Ishikawa (cell line): ENCODE measurements around the gene TFCP2L1.

Experiments used
- CEBPB ChIP-seq: IDR thresholded peaks from 2 replicates; pipeline ENCODE4 v1.6.1; 2012
- CREB1 ChIP-seq: IDR thresholded peaks from 2 replicates; pipeline ENCODE4 v1.6.1; 2012; ENCODE audit warnings: low read depth
- EGR1 ChIP-seq: IDR thresholded peaks from 2 replicates; pipeline ENCODE4 v1.6.1; 2012
- EP300 ChIP-seq: IDR thresholded peaks from 2 replicates; pipeline ENCODE4 v1.6.1; 2012; ENCODE audit warnings: borderline replicate concordance
- FOXM1 ChIP-seq: IDR thresholded peaks from 2 replicates; pipeline ENCODE4 v1.6.1; 2012; ENCODE audit warnings: low read depth, borderline replicate concordance
- MAX ChIP-seq: IDR thresholded peaks from 2 replicates; pipeline ENCODE4 v1.6.1; 2012
- NFIC ChIP-seq: IDR thresholded peaks from 2 replicates; pipeline ENCODE4 v1.6.1; 2012
- RAD21 ChIP-seq: IDR thresholded peaks from 2 replicates; pipeline ENCODE4 v1.6.1; 2012; ENCODE audit warnings: low read depth
- REST ChIP-seq: IDR thresholded peaks from 2 replicates; pipeline ENCODE4 v1.6.1; 2012; ENCODE audit warnings: low read depth, mild to moderate bottlenecking
- TAF1 ChIP-seq: IDR thresholded peaks from 2 replicates; pipeline ENCODE4 v1.6.1; 2012; ENCODE audit warnings: low read depth, mild to moderate bottlenecking
- TCF12 ChIP-seq: IDR thresholded peaks from 2 replicates; pipeline ENCODE4 v1.6.1; 2012; ENCODE audit warnings: low read depth
- TEAD4 ChIP-seq: IDR thresholded peaks from 2 replicates; pipeline ENCODE4 v1.6.1; 2012
- USF1 ChIP-seq: IDR thresholded peaks from 2 replicates; pipeline ENCODE4 v1.6.1; 2012
- YY1 ChIP-seq: IDR thresholded peaks from 2 replicates; pipeline ENCODE4 v1.6.1; 2012; ENCODE audit warnings: low read depth
- ZBTB7A ChIP-seq: IDR thresholded peaks from 2 replicates; pipeline ENCODE4 v1.6.1; 2012; ENCODE audit warnings: low read depth

Gene TFCP2L1

GRCh38 chr2:121284463-121285449 lies at the start of gene TFCP2L1:
TSS of gene TFCP2L1 (minus strand) at chr2:121285202. CDS start at chr2:121285109, 93 bp downstream.
- TF ChIP-seq ZBTB7A (no peak; the same call in 1 of the 2 replicates), MAX (peak; percentile 44; the same call in 1 of the 2 replicates)

- TF ChIP-seq MAX, result no peak
- TF ChIP-seq TAF1, result no peak
Observed at GRCh38 chr2:121333834-121334558, 49.0 kb upstream of the TFCP2L1 start.

- TF ChIP-seq REST (no peak), TCF12 (no peak), EGR1 (no peak), NFIC (no peak), MAX (no peak), CEBPB (no peak), TEAD4 (no peak), CREB1 (no peak), FOXM1 (no peak), TAF1 (no peak), ZBTB7A (no peak), RAD21 (no peak), USF1 (no peak), YY1 (no peak)
Observed at GRCh38 chr2:121333231-121333630, 48.2 kb upstream of the TFCP2L1 start.

GRCh38 chr2:121330921-121331320 lies 45.9 kb upstream of the TFCP2L1 start:
- TF ChIP-seq FOXM1 (no peak), TAF1 (no peak), EGR1 (no peak), TEAD4 (no peak), EP300 (no peak), TCF12 (no peak), REST (no peak), MAX (no peak), NFIC (no peak), USF1 (no peak), ZBTB7A (no peak), YY1 (no peak), RAD21 (no peak), CEBPB (no peak), CREB1 (no peak)

GRCh38 chr2:121329786-121330185 lies 44.8 kb upstream of the TFCP2L1 start:
- no peak for TF ChIP-seq TAF1
- no peak for TF ChIP-seq REST
- TF ChIP-seq CEBPB, result no peak
- no peak for TF ChIP-seq NFIC
- no peak for TF ChIP-seq FOXM1
